ENCODE results near the gene CD58. TPM values are rescaled to one million over a fixed set of nuclear protein-coding genes. Genes with fewer than 3 reads are reported as not detected.
A peak's percentile ranks its signal among the peaks of the same experiment; 100 is the strongest.

CD58 gene
- total RNA-seq, 1 experiment from 2014 or later, result 67.0 TPM

DNA sequence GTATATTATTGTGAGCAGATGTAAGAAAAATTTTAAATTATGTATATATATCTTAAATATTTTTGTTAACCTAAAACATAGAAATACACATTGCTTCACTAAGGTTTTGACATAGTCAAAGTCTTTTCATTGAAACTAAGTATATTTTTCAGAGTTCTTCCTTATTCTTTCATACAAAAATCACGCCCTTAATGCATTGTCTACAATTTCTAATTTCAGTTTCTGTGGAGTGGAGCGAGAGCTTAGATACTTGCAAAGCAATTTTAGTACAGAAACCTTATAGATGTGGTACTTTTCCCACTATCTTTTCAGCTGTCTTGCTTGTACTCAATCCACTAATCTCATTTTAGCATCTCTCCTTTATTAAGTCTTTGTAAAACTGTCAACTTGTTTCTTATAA is 63.2 kb downstream of the CD58 start:
- in situ Hi-C loops (cut with HindIII; ENCODE audit: low pct_unique_long_range_greater_than_20kb, low sequenced_read_pairs), result no loop called here
- DNase-seq (ENCODE audit: low read depth, low spot score), result no peak

GRCh38 chr1:116506132-116507004 is 64.5 kb downstream of the CD58 start:
- no peak for DNase-seq (ENCODE audit: low read depth, low spot score)
- in situ Hi-C loops (cut with HindIII; ENCODE audit: low pct_unique_long_range_greater_than_20kb, low sequenced_read_pairs), result no loop called here

DNA sequence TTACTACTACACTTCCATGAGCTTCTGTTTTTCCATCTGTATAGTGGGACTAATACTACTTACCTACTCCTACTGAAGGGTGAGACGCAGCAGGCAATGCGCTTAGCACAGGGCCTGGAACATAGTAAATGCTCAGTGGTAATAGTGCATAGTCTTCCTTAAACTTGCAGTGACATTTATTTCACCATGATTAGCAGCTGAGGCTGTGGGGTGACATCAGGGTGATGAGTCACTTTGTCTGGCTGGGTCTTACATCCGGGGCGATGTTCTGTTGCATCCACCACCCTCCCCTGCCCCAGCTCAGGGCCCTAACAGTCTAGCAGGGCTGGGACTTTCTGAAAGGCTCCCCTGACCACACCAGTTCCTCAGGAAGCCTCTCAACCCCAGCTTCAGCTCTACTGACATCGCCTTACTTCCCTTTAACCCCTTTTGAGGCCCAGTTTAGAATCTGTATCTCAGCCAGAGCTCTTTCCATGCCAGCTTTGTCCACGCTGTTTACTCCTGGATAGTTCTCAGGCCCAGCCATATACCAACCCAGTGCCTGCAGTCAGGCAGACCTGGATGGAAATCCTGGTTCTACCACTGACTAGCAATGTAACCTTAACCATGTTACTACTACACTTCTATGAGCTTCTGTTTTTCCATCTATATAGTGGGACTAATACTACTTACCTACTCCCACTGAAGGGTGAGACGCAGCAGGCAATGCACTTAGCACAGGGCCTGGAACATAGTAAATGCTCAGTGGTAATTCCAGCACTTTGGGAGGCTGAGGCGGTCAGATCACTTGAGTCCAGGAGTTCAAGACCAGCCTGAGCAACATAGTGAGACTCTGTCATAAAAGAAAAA is 66.3 kb downstream of the CD58 start:
- DNase-seq (ENCODE audit: low read depth, low spot score), result no peak
- in situ Hi-C loops (cut with HindIII; ENCODE audit: low pct_unique_long_range_greater_than_20kb, low sequenced_read_pairs), result no loop called here

GRCh38 chr1:116503546-116504307 is 67.1 kb downstream of the CD58 start:
- DNase-seq (ENCODE audit: low read depth, low spot score), result no peak
- in situ Hi-C loops (cut with HindIII; ENCODE audit: low pct_unique_long_range_greater_than_20kb, low sequenced_read_pairs), result no loop called here

DNA sequence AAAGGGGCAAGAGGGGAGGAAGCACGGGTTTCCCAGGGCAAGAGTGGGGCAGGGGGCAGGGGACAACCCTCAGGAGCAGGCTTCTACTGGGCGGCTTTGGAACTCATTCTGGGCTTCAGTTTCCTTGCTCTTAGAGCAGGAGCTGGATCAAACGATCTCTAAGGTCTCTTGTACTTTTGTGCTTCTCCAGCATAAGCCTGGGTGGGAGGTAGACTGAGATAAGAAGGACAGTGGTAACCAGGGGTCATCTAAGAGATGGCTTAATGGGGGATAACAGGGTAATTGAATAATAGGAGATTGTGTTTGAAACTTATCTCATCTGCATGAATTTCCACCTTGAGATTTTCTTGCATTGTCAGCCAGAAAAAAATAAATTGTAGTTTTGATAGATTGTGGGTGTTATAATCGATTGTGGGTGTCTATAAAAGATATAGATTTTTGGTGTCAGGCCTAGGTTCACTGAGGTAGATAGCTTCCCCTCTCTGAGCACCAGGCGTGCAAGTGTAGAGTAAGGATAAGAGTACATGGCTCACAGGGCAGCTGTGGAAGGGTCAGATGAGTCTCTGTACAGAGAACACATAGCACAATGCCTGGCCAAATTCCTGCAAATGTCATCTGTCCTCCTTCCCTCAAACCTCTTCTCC is 68.0 kb downstream of the CD58 start:
- DNase-seq (ENCODE audit: low read depth, low spot score), result no peak
- in situ Hi-C loops (cut with HindIII; ENCODE audit: low pct_unique_long_range_greater_than_20kb, low sequenced_read_pairs), result no loop called here

DNA sequence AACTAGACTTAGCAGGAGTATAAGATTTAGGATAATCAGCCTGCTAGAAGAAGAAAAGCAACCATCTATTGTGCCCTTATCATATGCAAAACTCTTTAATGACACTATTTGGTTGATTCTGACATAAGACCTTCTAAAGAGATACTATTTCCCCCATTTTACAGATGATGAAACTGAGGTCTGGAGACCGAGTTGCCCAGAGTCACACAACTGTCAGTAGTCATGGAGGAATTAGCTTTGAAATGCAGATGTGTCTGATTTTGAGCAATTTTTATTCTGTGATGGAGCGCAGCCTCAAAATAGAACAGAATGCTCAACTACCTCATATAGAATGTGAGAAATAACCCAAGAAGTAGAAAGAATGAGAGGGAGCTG is 69.0 kb downstream of the CD58 start:
- DNase-seq (ENCODE audit: low read depth, low spot score), result no peak

GRCh38 chr1:116501125-116501869 is 69.5 kb downstream of the CD58 start:
- no peak for DNase-seq (ENCODE audit: low read depth, low spot score)
- in situ Hi-C loops (cut with HindIII; ENCODE audit: low pct_unique_long_range_greater_than_20kb, low sequenced_read_pairs), result no loop called here

More for the DNA sequence above, 69.0 kb downstream of the CD58 start:
- in situ Hi-C loops (cut with HindIII; ENCODE audit: low pct_unique_long_range_greater_than_20kb, low sequenced_read_pairs), result no loop called here

GRCh38 chr1:116498789-116499628 is 71.8 kb downstream of the CD58 start:
- in situ Hi-C loops (cut with HindIII; ENCODE audit: low pct_unique_long_range_greater_than_20kb, low sequenced_read_pairs), result loop anchor here (25.0 kb wide), 1 partner anchor 112 kb away; no protein-coding TSS in a partner anchor
- peak; percentile 89 for DNase-seq (ENCODE audit: low read depth, low spot score)

GRCh38 chr1:116497656-116498055 is 73.2 kb downstream of the CD58 start:
- in situ Hi-C loops (cut with HindIII; ENCODE audit: low pct_unique_long_range_greater_than_20kb, low sequenced_read_pairs), result loop anchor here (25.0 kb wide), 1 partner anchor 110 kb away; no protein-coding TSS in a partner anchor
- peak; percentile 78 for DNase-seq (ENCODE audit: low read depth, low spot score)

DNA sequence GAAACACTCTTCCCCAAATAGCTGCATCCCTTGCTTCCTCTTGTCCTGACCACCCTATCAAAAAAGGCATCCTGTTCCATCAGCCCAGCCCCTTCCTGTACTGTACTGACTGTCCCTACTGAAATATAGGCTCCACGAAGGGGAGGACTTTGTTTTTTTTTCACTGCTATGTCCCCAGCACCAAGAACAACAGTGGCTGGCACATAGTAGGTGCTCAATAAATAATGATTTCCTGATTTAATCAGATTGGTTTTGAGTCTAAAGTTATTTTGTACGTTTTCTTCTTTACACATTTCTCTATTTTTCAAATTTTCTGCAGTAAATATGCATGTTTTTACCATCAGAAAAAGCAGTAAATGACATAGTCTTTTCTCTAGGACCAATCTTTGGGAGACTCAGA is 73.9 kb downstream of the CD58 start:
- in situ Hi-C loops (cut with HindIII; ENCODE audit: low pct_unique_long_range_greater_than_20kb, low sequenced_read_pairs), result loop anchor here (25.0 kb wide), 1 partner anchor 110 kb away; no protein-coding TSS in a partner anchor
- DNase-seq (ENCODE audit: low read depth, low spot score), result peak; percentile 34

DNA sequence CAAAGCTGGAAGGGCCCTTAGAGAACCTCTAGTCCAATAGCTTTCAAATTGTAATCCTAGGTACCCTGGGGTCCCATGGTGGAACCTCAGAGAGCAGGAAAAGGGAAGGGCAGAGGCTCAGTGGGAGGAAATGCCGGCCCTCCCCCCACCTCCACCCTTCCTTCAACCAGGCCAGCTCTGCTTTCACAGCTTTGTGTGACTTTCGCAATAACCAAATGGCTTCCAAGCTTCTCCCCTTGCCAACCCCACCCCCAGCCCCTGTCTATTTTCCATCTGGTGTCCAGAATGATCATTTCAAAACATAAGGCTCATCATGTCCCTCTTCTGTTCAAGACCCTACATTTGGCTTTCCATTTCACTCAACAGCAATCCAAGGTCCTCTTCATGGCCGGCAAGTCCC is 74.4 kb downstream of the CD58 start:
- no peak for DNase-seq (ENCODE audit: low read depth, low spot score)
- in situ Hi-C loops (cut with HindIII; ENCODE audit: low pct_unique_long_range_greater_than_20kb, low sequenced_read_pairs), result loop anchor here (25.0 kb wide), 1 partner anchor 109 kb away; no protein-coding TSS in a partner anchor

GRCh38 chr1:116495535-116495934 is 75.3 kb downstream of the CD58 start:
- in situ Hi-C loops (cut with HindIII; ENCODE audit: low pct_unique_long_range_greater_than_20kb, low sequenced_read_pairs), result loop anchor here (25.0 kb wide), 1 partner anchor 108 kb away; no protein-coding TSS in a partner anchor
- no peak for DNase-seq (ENCODE audit: low read depth, low spot score)

DNA sequence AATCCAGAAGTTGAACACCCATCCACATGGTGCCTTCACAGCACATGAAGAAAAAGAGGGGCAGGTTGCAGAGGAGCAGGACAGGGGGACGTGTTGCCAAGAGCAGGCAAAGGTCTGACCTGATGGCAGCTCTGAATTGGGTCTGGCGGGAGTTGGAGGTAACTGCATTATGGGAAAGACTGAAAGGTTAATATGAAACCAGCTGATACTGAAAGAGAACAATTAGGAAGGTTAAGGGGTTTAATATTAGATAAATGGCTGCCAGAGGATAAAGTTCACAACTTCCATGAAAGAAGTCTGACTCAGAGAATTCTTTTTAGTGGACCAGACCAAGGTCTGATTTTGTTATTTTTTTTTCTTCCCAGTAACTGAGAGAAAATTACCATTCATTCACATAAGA is 76.1 kb downstream of the CD58 start:
- in situ Hi-C loops (cut with HindIII; ENCODE audit: low pct_unique_long_range_greater_than_20kb, low sequenced_read_pairs), result loop anchor here (25.0 kb wide), 1 partner anchor 107 kb away; no protein-coding TSS in a partner anchor
- DNase-seq (ENCODE audit: low read depth, low spot score), result no peak

GRCh38 chr1:116494353-116494692 is 76.5 kb downstream of the CD58 start:
- in situ Hi-C loops (cut with HindIII; ENCODE audit: low pct_unique_long_range_greater_than_20kb, low sequenced_read_pairs), result loop anchor here (25.0 kb wide), 1 partner anchor 107 kb away; no protein-coding TSS in a partner anchor
- DNase-seq (ENCODE audit: low read depth, low spot score), result no peak

DNA sequence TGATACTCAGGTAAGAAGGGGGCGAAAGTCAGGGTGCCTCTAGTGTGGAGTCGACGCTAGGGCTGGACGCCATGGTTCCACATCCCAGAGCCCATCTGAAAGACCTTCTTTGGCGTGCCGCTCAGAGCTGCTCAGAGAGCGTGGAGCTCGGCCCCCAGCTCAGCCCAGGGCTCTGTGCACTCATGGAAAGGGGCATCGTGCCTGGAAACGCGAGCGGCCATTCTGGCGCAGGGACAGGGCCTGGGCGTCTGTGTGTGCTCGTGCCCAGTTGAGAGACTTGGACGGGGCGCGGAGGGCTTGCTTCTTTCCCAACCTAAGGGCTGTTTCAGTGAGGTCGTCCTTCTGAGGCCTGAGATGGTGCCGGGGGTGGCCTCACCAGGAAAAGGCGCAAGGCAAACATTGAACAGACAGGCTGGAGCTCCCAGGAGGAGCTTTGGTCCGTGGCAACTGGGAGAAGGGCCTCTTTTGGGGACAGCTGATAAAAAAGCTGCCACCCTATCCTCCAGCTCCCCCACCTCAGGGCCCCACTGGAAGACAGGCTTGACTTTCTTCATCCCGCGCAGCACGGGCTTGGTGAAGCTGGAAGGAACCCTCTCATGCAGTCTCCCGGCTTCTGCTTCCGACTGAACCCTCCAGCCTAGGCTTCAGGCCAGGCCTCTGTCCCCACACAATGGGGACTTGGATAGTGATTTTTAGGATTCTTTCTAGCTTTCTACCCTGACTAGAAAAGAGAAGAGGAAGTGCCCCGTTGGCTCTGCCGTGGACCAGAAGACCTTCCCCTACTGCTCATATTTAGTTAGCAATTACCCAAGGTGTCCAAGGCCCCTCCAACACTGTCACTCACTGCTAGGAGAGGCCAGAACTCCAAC is 77.1 kb downstream of the CD58 start:
- in situ Hi-C loops (cut with HindIII; ENCODE audit: low pct_unique_long_range_greater_than_20kb, low sequenced_read_pairs), result loop anchor here (25.0 kb wide), 1 partner anchor 106 kb away; no protein-coding TSS in a partner anchor
- DNase-seq (ENCODE audit: low read depth, low spot score), result no peak
